Activated CD4-positive, alpha-beta T cell treated with anti-CD3 and anti-CD28 coated beads, Interleukin-2, amount 50 U/mL, for 24 hours (primary cell): ENCODE data around the gene MTOR.

ENCODE experiments used
- DNase-seq, 2 donors: peaks; one replicate each; pipeline ENCODE4 v3.0.0-alpha.2; 2020; ENCODE audit warnings: low read depth in 1 of 2, low spot score in 1 of 2

Gene MTOR

GRCh38 chr1:11227106-11228077 lies 35.0 kb downstream of the MTOR start:
- no peak for DNase-seq

DNA sequence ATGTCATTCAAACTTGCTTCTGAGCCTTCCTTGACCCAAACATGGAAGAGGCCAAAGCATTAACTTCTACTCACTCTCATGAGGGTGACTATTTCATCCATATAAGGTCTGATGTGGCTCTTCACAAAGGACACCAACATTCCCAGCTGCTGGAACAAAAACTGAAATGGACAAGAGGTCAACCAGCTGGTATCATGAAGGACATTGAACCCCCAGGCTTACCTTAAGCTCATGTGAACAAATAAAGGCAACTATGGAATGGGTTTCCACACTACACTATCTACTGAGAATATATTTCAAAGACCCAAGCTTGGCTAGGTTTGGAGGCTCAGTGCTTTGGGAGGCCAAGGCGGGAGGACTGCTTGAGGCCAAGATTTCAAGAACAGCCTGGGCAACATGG lies 46.3 kb downstream of the MTOR start:
- DNase-seq = no peak

DNA sequence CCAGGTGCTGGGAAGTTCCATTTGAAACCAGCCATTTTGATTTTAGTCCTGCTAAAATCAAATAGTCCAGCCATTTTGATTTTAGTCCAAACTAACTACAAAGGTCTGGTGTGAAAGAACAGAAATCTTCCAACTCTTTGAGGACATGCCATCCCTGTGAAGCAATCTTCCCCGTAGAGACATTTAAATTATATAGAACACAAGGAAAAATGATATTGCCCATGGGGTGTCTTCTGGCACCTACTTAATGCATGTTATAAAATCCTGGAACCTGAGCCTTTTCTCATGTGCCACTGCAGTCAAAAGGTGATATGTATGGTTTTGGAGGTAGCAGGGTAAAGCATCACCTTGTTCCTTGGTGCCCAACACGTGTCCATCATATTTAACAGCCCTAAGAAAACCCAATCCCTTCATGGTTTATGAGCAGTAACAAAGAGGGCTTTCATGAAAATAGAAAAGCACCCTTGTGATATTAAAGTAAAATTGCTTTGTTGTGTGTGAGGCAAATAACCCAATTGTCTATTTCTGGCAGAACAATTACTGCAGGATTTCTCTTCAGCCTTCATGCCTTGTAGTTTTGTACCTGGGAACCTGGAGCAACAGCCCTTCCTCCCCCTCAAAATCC lies 46.9 kb downstream of the MTOR start:
- no peak for DNase-seq

GRCh38 chr1:11214698-11215380 lies 47.5 kb downstream of the MTOR start:
- no peak for DNase-seq

DNA sequence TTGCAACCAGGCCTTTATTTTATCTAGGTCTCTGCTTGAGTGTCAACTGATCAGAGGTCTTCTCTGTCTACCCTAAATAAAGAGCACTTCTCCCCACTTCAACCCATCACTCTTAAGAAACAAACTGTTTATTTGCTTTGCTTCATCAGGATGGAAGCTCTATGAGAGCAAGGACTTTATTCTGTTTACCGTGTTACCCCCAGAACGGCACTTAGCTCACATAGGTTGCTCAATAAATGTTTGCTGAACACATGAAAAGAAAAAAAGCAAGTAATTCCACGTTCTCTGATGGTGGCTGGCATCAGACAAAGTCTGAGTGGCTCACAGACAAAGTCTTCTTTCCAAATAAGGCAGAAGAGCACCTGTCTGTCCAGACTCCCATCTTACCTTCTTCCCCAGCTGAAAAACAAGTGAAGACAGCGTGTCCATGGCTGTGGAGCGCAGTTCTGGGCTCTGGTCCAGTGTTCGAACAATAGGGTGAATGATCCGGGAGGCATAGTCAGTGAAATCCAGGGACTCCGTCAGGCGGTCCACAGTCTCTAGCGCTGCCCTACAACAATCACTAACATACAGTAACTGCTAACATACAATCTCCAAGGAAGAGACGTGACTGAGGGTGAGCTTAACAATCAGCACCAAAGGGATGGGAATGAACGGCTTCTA lies 50.3 kb downstream of the MTOR start:
- no peak for DNase-seq

DNA sequence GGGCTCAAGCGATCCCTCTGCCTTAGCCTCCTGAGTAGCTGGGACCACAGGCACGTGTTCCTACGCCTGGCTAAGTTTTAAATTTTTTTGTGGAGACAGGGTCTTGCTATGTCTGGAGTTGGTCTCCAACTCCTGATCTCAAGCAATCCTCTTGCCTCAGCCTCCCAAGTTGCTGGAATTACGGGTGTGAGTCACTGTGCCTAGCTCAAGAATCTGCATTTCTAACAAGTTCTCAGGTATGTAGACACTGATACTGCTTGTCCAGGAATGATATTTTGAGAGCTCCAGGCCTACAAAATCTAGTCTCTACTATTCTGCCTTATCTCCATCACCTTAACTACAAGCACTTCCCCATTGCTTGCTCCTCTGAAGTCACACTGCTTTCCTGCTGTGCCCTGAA lies 50.9 kb downstream of the MTOR start:
- no peak for DNase-seq

DNA sequence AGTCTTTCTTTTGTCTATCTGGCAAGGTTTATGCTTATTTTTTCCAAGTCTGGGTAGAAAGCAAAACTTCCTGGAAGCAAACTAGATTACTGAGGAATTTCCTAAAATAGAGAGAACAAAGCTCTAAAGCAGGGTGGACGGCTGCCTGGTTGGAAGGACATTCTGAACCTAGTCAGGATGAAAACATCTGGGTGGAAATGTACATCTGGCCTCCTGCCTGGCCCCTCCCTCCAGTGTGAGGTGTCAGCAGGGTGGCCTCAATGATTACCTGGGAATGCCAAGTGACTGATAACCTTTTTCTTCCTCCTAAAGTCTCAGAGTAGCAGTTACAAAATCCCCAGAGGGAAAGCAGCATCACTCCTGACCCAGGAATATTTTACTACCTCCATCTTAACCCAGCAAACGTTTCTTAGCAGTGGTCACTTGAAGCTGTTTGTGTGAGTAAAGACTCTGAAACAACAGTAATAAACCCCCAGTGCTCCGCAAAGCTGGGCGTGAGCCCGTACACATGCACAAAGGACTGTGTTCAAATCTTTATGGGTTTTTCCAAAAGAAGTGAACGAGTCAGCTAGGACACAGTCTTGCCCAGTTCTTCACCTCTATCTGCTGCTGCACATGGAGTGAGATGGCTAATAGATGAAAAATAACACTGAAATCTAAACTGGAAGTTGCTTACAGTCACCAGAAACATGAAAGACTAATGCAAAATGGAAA lies 54.3 kb downstream of the MTOR start:
- no peak for DNase-seq

DNA sequence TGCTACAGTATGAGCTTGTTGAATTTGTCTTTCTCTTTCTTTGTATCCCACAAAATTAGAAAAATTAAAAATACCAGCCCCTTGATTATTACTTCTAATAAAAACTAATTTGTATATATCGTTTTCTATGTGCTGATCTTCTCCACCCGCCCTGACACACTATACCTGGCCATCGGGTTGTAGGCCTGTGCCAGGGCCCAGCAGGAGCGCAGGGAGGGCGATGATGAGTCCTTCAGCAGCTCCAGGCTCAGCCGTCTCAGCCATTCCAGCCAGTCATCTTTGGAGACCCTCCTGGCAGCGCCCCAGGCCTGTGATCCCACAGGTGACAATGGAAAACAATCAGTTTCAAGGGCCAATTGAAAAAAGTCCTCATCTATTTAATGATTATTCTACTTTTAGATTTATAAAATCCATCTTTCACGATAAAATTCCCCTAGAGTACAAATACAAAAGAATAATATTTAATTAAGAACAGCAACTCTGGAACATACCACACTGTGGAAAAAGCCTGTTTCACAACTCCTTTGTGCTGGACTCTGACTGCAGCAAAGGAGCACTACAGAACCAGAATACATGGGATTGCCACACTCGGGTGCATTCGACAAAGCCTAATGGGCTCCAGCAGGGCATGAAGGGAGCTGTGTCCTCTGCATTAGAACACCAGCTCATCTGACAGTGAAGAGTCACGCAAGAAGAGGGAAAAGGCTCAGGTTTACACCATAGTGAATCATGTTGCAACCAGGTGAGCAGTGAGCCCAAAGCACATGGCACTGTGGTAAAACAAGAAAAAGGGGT lies 57.8 kb downstream of the MTOR start:
- no peak for DNase-seq

GRCh38 chr1:11198851-11199594 lies 63.3 kb downstream of the MTOR start:
- DNase-seq = no peak

GRCh38 chr1:11198257-11198656 lies 64.1 kb downstream of the MTOR start:
- DNase-seq = no peak

DNA sequence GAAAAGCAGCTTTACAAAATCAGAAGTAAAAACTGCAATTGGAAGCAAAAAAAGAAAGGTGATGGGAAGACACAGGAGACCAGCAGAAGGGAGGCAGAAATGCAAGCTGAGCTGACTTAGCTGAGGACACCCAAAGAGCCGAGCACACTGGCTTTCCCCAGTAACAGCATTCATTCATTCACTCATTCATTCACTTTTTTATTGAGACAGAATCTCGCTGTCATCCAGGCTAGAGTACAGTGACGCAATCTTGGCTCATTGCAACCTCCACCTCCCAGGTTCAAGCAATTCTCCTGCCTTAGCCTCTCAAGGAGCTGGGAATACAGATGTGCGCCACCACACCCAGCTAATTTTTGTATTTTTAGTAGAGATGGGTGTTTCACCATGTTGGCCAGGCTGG lies 65.0 kb downstream of the MTOR start:
- DNase-seq = no peak

- DNase-seq = no peak
Observed at GRCh38 chr1:11196945-11197344, 65.4 kb downstream of the MTOR start.

GRCh38 chr1:11194407-11195176 lies 67.8 kb downstream of the MTOR start:
- DNase-seq = no peak

- DNase-seq = no peak
Observed at GRCh38 chr1:11193376-11193775, 69.0 kb downstream of the MTOR start.

DNA sequence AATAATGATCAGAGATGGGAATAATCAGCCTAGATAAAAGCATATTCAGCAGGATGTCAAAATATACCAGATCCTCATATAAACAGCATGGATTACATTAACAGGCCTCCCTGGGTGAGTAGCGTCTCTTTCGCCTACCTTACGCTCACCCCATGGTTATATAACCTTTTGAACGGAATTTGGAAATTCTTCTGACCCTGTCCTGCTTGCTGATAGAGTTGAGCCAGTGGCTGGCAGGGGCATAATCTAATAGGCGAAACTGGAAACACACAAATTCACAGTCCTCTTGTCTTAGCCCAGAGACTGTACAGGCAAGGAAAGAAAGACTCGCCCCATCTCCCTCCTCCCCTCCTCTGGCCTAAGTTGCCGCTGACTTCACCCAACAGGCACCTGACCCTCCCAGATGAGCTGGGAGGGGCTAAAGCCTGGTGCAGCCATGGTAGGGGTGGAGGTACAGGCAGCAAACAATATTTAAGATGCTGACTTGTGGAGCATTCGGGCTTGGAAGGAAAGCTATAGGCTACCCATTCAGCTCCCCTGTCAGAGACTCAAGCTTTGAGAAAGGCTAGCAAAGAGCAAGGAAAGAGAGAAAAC lies 73.4 kb downstream of the MTOR start, which contains the start of gene ANGPTL7:
ANGPTL7 (plus strand) TSS at position 498 of the 594 bp plus-strand sequence. CDS start 225 bp downstream, outside the sequence.
- no peak for DNase-seq

GRCh38 chr1:11188381-11188780 lies 74.0 kb downstream of the MTOR start:
- DNase-seq = no peak

DNA sequence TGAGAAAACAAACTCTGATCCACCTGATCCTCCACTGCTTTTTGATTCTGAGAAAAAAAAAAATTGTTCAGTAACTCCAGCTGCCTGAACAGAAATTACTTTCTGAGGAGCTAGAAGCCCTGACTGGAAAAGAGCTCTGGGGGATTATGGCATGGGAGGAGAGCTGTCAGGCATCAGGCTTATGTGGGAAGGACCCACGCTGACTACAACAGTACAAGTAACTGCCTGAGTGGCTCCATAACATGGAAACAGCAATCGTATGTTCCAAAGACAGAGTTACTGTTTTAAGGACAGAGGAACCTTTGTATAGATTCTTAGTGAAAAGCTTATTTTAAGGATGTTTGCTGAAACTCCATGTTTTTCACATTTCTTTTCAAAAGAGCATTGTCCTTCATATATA lies 74.4 kb downstream of the MTOR start:
- DNase-seq = no peak

GRCh38 chr1:11187494-11187893 lies 74.9 kb downstream of the MTOR start:
- DNase-seq = no peak
